Measurements from ENCODE around the gene SLC6A20.

SLC6A20 gene, protein sequence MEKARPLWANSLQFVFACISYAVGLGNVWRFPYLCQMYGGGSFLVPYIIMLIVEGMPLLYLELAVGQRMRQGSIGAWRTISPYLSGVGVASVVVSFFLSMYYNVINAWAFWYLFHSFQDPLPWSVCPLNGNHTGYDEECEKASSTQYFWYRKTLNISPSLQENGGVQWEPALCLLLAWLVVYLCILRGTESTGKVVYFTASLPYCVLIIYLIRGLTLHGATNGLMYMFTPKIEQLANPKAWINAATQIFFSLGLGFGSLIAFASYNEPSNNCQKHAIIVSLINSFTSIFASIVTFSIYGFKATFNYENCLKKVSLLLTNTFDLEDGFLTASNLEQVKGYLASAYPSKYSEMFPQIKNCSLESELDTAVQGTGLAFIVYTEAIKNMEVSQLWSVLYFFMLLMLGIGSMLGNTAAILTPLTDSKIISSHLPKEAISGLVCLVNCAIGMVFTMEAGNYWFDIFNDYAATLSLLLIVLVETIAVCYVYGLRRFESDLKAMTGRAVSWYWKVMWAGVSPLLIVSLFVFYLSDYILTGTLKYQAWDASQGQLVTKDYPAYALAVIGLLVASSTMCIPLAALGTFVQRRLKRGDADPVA

GRCh38 chr3:45795882-45796765, at the start of gene SLC6A20:
Gene SLC6A20 (minus strand): TSS chr3:45796536. CDS start chr3:45796419, 117 bp downstream.
- no peak for DNase-seq (ENCODE audit: low read depth in 2 of 2)

- DNase-seq (ENCODE audit: low read depth in 2 of 2), result no peak
Measured at GRCh38 chr3:45844616-45845015, 48.3 kb upstream of the SLC6A20 start.

- DNase-seq (ENCODE audit: low read depth in 2 of 2), result no peak
Measured at GRCh38 chr3:45842851-45843625, 46.7 kb upstream of the SLC6A20 start.

DNA sequence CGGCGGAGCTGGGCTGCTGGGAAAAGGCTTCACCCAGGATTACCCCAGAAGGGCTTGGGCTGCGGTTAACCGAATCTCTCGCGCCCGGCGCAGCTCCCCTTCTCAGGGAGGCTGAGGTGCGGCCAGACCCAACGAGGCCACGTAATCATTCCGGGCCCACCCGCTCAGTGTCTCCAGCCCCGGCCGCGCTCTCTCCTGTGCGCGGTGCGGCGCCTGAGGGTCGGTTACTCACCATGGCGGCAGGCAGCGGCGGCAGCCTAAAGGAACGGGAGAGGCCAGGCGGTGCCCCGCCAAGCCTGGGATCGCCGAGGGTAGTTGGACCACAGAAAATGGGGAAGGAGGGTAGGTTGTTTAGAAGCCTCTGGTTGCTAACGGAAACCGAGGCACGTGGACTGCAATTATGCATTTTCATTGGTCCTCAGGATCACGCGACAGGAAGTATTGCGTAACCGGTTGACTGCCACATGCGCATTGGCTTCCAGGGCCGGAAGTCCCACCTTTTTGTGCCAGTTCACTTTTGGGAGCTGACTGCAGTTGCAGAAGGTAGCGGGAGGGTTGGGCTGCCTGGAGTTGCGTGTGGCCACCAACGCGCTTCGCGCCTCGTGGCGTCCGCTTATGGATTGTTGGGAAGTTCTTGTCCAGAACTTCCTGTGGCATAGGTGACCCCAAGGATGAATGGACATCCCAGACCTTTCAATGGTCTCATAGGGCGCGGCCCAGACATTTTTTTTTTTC, 45.6 kb upstream of the SLC6A20 start, which contains the start of gene LZTFL1:
LZTFL1 (minus strand) TSS at position 363 of the 735 bp plus-strand sequence; CDS start at position 235, 128 bp downstream.
- peak; percentile 80 to 85 for DNase-seq (ENCODE audit: low read depth in 2 of 2)

DNA sequence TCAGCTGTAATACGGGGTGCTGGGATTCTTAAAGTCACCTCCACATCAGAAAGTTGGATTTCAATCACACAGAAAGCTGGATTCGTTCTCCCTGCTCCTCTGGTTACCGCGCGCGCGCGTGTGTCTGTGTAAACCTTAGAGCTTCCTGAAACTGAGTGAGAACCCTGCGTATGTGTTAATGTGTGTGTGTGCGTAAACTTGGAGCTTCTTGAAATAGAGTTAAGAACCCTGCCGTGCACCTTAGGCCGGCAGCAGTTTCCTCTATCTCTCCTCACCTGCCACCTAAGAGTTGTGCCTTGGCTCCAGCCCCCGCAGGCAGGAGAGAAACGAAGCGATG, 45.1 kb upstream of the SLC6A20 start:
- DNase-seq (ENCODE audit: low read depth in 2 of 2), result no peak

DNA sequence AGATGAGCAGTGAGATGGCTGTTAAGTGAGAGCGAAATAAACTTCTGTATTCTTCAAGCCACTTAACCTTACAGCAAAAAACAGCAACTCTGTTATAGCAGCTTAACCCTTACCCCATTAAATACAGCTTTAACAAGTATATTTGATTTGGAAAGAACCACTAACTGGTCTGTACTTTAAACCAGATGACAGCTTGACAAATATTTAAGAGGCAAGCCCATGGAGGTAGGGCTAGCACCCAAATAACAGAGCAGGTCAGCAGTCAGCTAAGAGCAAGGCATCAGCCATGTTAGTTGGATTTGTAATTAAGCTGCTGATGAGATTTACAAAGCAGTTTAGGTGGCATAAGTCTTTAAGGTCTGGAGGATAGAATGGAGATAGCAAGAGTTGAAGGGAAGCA, 42.1 kb upstream of the SLC6A20 start:
- DNase-seq (ENCODE audit: low read depth in 2 of 2), result no peak

- DNase-seq (ENCODE audit: low read depth in 2 of 2), result no peak
Measured at GRCh38 chr3:45832699-45833098, 36.4 kb upstream of the SLC6A20 start.

DNA sequence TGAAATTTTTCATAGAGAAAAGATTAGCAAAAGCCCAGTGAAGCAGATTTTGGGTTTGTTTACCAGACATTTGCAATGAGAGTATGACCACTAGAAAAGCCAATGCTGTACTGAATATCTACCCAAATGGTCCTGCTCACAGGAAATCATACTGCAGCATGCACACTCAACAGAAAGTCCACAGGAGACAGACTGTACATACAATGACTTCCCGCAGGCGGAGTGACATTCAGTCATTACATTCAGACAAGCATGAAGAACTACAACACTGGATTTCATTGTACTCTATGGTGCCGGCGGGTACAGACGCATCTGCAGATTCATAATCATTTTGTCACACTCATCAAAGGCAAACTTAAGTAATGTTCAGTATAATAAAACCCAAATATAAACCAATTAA, 33.8 kb upstream of the SLC6A20 start:
- DNase-seq (ENCODE audit: low read depth in 2 of 2), result no peak

- DNase-seq (ENCODE audit: low read depth in 2 of 2), result no peak
Measured at GRCh38 chr3:45826908-45827307, 30.6 kb upstream of the SLC6A20 start.

DNA sequence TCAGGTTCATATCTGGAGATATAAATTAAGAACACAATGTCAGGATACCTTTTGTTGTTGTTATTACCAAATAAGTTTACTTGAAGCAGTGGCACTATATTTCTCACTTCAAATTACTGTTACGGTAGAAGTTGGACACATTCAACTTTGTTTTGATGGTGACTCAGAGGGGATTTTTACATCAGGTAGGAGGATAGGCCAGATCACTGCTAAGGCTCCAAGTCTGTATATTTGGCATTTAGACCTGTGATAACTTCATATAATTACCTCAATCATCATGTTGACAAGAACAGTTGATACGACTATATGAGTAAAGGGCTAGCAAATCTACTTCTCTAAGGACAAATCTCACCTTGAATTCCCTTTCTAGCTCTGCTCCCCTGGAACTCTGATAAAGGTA, 30.0 kb upstream of the SLC6A20 start:
- no peak for DNase-seq (ENCODE audit: low read depth in 2 of 2)

- DNase-seq (ENCODE audit: low read depth in 2 of 2), result no peak
Measured at GRCh38 chr3:45821127-45821526, 24.8 kb upstream of the SLC6A20 start.

DNA sequence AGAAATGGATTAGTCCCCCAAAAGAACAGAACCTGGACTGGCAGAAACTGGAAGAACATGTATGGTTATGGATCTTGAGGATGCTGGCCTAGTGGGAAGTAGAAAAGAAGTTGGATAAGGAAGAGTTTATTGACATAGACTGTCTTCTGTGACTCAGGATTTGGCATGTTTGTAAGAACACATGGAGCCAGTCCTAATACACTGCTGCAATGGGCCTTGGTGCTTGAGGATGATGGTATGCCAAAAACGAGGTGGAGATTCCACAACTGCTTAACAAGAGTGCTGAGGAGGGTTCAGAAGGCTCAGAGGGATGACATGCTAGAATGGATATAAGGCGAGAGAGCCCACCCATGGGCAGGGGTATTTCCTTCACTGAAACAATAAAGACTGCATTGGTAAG, 23.2 kb upstream of the SLC6A20 start:
- DNase-seq (ENCODE audit: low read depth in 2 of 2), result no peak

GRCh38 chr3:45817831-45818522, 21.6 kb upstream of the SLC6A20 start:
- DNase-seq (ENCODE audit: low read depth in 2 of 2), result no peak

- DNase-seq (ENCODE audit: low read depth in 2 of 2), result no peak
Measured at GRCh38 chr3:45816544-45816943, 20.2 kb upstream of the SLC6A20 start.

- DNase-seq (ENCODE audit: low read depth in 2 of 2), result no peak
Measured at GRCh38 chr3:45814322-45814721, 18.0 kb upstream of the SLC6A20 start.

DNA sequence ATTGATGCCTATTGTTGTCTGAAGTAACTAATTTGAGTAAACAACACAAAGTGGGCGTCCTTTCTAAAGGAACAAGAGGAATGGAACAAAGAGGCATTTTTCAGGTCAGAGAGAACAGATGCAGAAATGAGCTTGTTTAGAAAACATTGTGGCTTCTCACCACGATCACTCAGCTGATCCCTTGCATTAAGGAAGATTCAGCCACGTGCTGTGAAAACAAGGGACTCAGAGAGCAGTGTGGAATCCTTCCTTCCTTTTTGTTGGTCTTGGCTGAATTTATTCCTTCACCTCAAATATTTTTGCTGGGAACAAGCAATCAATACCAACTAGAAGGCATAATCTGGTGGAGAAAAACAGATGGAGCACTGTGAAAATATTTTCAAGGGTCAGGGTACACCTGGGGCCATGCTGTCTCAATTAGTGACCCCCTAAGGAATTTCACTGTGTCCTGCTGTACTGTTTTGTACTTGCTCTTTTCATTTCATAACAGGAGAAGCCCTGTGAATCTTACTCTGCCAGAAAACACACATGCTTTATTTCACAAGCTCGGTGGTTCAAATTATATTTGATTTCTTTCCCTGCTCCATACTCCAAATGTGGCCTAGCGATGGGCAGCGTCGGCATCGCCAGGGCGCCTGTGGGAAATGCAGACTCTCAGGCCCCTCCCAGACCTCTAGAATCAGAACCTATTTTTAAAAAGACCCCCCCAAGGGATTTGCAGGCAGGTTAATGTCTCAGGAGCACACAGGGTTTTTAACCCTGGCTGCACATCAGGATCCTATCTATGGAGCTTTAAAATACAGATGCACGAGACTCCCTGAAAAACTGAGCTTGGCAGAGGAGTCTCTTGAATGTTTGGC, 11.6 kb upstream of the SLC6A20 start:
- no peak for DNase-seq (ENCODE audit: low read depth in 2 of 2)

DNA sequence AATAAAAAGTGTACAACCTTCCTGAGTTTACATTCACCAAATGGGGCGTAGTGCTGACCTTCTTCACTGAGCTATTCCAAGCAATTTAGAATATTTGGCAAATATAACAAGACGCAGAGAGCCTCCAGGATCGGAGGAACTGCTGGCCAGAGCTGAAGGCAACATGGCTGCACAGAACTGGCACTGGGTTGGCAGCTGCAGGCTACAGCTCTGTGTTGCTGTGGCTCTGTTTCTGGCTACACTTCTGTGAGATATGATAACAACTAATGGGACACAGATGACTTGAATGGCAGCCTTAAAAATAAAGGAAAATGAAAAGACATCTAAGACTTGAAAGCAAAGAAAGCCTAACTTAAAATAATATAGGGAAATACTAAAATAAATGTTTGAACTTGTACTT, 10.8 kb upstream of the SLC6A20 start:
- DNase-seq (ENCODE audit: low read depth in 2 of 2), result no peak

DNA sequence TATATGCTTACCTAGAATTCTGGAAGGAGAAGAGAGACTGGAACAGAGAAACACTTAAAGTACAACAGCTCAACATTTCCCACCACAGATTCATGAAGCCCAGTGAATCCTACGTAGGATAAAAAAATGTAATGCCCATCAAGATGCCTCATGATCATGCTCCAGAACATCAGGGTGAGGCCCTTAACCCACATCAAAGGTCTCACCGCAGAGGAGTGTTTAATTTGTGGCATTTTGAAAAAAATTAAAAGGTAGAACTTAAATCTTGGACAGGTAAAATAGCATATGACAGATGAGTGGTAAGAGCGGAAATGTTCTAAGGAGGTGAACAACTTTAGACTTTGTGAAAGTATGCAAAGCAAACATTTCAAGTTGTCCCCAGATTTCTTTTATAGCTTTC, 9.7 kb upstream of the SLC6A20 start:
- DNase-seq (ENCODE audit: low read depth in 2 of 2), result no peak

GRCh38 chr3:45803252-45803935, 7.1 kb upstream of the SLC6A20 start:
- DNase-seq (ENCODE audit: low read depth in 2 of 2), result no peak
